Hepatocyte (in vitro differentiated cells): Measurements from ENCODE around the gene DYNC1I1. TPM values are rescaled to one million over a fixed set of nuclear protein-coding genes. Genes with fewer than 3 reads are reported as not detected.
A peak's percentile ranks its signal among the peaks of the same experiment; 100 is the strongest.

ENCODE experiments used
- DNase-seq: peaks from one replicate; pipeline ENCODE4 v3.0.0-alpha.2; 2016; ENCODE audit warnings: low spot score
- H2AFZ ChIP-seq: fragments of 200-600 bp; sonication (generic); 2 replicates; pipeline ENCODE4 v1.6.0; 2016; ENCODE audit warnings: antibody characterized with exemption, mild to moderate bottlenecking
- H3K27ac ChIP-seq: fragments of 200-600 bp; sonication (generic); 2 replicates; pipeline ENCODE4 v1.5.1; 2016; ENCODE audit warnings: mild to moderate bottlenecking
- H3K27me3 ChIP-seq: fragments of 200-600 bp; sonication (generic); 2 replicates; pipeline ENCODE4 v1.6.1; 2016
- H3K36me3 ChIP-seq: fragments of 200-600 bp; sonication (generic); replicated peaks from 2 replicates; pipeline ENCODE4 v1.5.1; 2016; ENCODE audit warnings: low read depth; ENCODE audit not compliant: insufficient read depth
- H3K4me1 ChIP-seq: fragments of 200-600 bp; sonication (generic); 2 replicates; pipeline ENCODE4 v1.5.1; 2016; ENCODE audit warnings: mild to moderate bottlenecking, moderate library complexity; ENCODE audit not compliant: insufficient read depth
- H3K4me2 ChIP-seq: fragments of 200-600 bp; sonication (generic); 2 replicates; pipeline ENCODE4 v1.6.0; 2016
- H3K4me3 ChIP-seq: fragments of 200-600 bp; sonication (generic); 2 replicates; pipeline ENCODE4 v1.5.1; 2016; ENCODE audit warnings: mild to moderate bottlenecking
- H3K79me2 ChIP-seq: fragments of 200-600 bp; sonication (generic); 2 replicates; pipeline ENCODE4 v1.6.0; 2017; ENCODE audit warnings: mild to moderate bottlenecking
- H3K9me2 ChIP-seq: fragments of 200-600 bp; sonication (generic); replicated peaks from 2 replicates; pipeline ENCODE4 v1.6.0; 2017; ENCODE audit warnings: mild to moderate bottlenecking; ENCODE audit not compliant: insufficient read depth
- H3K9me3 ChIP-seq: fragments of 200-600 bp; sonication (generic); 2 replicates; pipeline ENCODE4 v1.5.1; 2016; ENCODE audit warnings: low read depth, mild to moderate bottlenecking
- H4K20me1 ChIP-seq: fragments of 200-600 bp; sonication (generic); 2 replicates; pipeline ENCODE4 v1.6.0; 2016; ENCODE audit warnings: mild to moderate bottlenecking; ENCODE audit not compliant: insufficient read depth, poor library complexity, severe bottlenecking
- CTCF ChIP-seq: fragments of 200-600 bp; sonication (generic); IDR thresholded peaks from 2 replicates; pipeline ENCODE4 v1.5.1; 2016; ENCODE audit warnings: antibody characterized with exemption, mild to moderate bottlenecking; ENCODE audit not compliant: poor library complexity
- EZH2 ChIP-seq: fragments of 200-600 bp; sonication (generic); IDR thresholded peaks from 2 replicates; pipeline ENCODE4 v1.6.1; 2016; ENCODE audit warnings: antibody characterized with exemption, mild to moderate bottlenecking, borderline replicate concordance
- EZH2phosphoT487 ChIP-seq: fragments of 200-600 bp; sonication (generic); IDR thresholded peaks from one replicate; pipeline ENCODE4 v1.6.1; 2018; ENCODE audit warnings: antibody characterized with exemption, mild to moderate bottlenecking, low read depth, moderate library complexity; ENCODE audit not compliant: unreplicated experiment, severe bottlenecking
- WGBS: methylation state at CpG from one replicate; pipeline ENCODE4 v1.1.6; 2016; ENCODE audit warnings: low lambda C conversion rate; ENCODE audit errors: missing lambda C conversion rate; 5-methylcytosine and 5-hydroxymethylcytosine counted together
- polyA plus RNA-seq: library from polyadenylated mRNA; unstranded; fragments of >200 nt; fragmentation: Nextera tagmentation; extraction: Ambion mirVana; gene quantifications from 2 replicates; pipeline ENCODE4 v1.2.1, GENCODE V29; 2016
- total RNA-seq: library from RNA; depleted of rRNA; stranded (reverse); fragments of >200 nt; gene quantifications from 2 replicates; pipeline ENCODE4 v1.2.3, GENCODE V29; 2014

Gene DYNC1I1
- total and polyA plus RNA-seq, 2 experiments from 2014 or later: 2.5 to 3.7 TPM

DNA sequence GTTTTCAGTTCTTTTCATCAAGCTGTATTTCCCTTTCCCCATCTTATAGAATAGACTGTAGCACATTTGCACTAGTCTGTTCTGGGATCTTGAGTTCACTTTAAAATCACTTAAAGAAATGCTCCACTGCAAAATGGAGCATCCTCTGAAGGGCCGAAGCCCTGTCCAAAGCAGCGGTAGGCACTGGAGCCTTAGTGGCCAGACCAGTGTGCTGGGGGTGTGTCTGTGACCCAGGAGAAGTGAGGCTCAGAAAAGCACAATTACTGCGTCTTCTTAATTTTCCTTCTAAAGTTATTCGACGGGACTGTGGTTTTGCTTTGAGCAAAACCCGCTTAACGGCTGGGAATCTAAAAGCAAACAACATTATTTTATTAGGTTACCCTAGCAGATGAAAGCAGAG is 343.8 kb downstream of the DYNC1I1 start:
- peaks cover 8% of the 10 kb centered on the region for H3K4me1 ChIP-seq
- TF ChIP-seq EZH2 (no peak), EZH2phosphoT487 (no peak), CTCF (no peak)
- 55% methylated on average over 7 of the region's 7 CpGs for WGBS

DNA sequence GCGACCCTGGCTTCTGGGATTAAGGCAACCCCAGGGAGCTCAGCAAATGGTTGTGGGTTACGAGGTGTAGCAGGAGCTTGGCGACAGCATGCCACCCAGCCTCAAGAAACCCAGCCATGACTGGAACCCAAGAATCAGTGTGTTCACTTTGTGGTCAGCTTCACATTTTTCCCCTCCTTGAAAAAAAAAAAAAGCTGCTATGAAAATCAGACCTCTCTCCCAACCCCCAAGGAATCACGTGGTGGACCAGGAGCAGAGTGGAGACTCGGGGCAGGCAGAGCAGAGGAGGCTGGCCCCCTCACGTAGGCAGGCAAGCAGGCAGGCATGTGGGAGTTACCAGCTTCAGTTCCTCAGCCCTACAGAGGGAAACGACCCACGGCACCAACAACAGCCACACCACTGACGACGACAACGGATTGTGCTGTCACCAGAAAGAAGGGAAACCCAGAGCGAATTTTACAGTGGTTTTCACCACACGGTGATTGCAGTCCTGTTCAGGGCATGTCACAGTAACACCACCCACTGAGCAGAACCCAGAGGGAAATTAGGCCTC is 346.2 kb downstream of the DYNC1I1 start:
- no peaks in the 10 kb centered on the region for H3K79me2 ChIP-seq
- no peak overlapping the region for H3K4me2 ChIP-seq
- peak overlapping the region; percentile 62 for H3K27ac ChIP-seq
- no peak for TF ChIP-seq CTCF
- TF ChIP-seq EZH2phosphoT487: no peak
- TF ChIP-seq EZH2: no peak
- no peaks in the 10 kb centered on the region for H3K9me2 ChIP-seq
- no peaks in the 10 kb centered on the region for H3K27me3 ChIP-seq
- no peaks in the 10 kb centered on the region for H4K20me1 ChIP-seq
- no peak overlapping the region for H2AFZ ChIP-seq
- H3K36me3 ChIP-seq: no peaks in the 10 kb centered on the region
- peaks cover 8% of the 10 kb centered on the region for H3K4me1 ChIP-seq
- no peak overlapping the region for H3K4me3 ChIP-seq
- H3K9me3 ChIP-seq: no peaks in the 10 kb centered on the region
- WGBS: 65% methylated on average over 13 of the region's 13 CpGs
- DNase-seq: peak; percentile 48

More for the DNA sequence above, 343.8 kb downstream of the DYNC1I1 start:
- H3K79me2 ChIP-seq: no peaks in the 10 kb centered on the region
- no peaks in the 10 kb centered on the region for H4K20me1 ChIP-seq
- no peak overlapping the region for H3K4me3 ChIP-seq
- no peak for DNase-seq
- H3K9me2 ChIP-seq: no peaks in the 10 kb centered on the region
- H3K4me2 ChIP-seq: peak overlapping the region; percentile 32
- peak overlapping the region; percentile 69 for H3K27ac ChIP-seq
- H2AFZ ChIP-seq: no peak overlapping the region
- no peaks in the 10 kb centered on the region for H3K9me3 ChIP-seq
- no peaks in the 10 kb centered on the region for H3K27me3 ChIP-seq
- H3K36me3 ChIP-seq: no peaks in the 10 kb centered on the region

DNA sequence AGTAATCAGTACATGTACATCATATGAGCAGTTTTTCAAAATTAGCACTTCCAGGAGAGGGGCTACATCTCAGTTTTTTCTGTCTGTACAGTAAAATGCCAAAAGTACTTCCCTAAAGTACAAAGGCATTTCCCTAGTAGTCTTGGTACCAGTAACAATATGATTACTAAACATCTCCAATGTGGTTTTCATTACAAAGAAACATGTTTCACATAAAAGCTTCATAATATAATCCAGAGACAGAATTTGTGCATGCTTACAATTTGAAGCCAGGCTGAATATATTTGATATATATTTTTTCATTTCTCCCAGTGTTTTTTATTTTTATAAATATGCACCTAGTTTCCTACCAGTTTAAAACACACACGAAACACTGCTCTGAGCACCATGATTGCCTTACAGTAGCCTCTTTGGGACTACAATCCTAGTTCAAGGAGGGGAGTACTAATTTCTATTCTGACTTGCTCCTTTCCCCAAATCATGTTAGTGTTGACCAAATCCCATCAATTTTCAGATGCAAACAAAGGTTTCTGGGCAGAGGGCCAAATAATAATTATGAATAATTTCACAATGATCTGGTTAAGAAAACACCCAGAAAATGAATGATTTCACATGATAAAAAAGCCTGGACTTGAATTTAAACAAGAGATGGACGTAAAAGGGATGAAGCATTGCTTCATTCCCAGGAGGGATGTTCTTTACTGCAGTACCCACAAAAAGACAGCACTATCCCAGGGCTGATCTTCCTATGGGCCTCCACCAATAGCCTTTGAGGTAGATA is 348.3 kb downstream of the DYNC1I1 start:
- Histone ChIP-seq H3K9me3 (no peaks in the 10 kb centered on the region), H2AFZ (no peak overlapping the region), H3K4me3 (no peak overlapping the region), H3K27ac (no peak overlapping the region), H3K4me1 (peaks cover 8% of the 10 kb centered on the region), H3K36me3 (no peaks in the 10 kb centered on the region), H4K20me1 (no peaks in the 10 kb centered on the region), H3K27me3 (no peaks in the 10 kb centered on the region), H3K4me2 (no peak overlapping the region), H3K9me2 (no peaks in the 10 kb centered on the region), H3K79me2 (no peaks in the 10 kb centered on the region)
- 78% methylated on average over 2 of the region's 2 CpGs for WGBS
- TF ChIP-seq EZH2 (no peak), EZH2phosphoT487 (no peak), CTCF (no peak)
- no peak for DNase-seq
